H9 (cell line): ENCODE results near the gene RXFP3. TPM values are rescaled to one million over a fixed set of nuclear protein-coding genes. Genes with fewer than 3 reads are reported as not detected.

ENCODE experiments used
- DNase-seq: peaks from one replicate; pipeline ENCODE4 v3.0.0-alpha.2; 2017
- H2AFZ ChIP-seq: one replicate; pipeline ENCODE4 v1.6.1; 2013; ENCODE audit warnings: mild to moderate bottlenecking, low read length, control low read depth, moderate library complexity
- H2AK5ac ChIP-seq: 2 replicates; pipeline ENCODE4 v1.6.1; 2013; ENCODE audit warnings: low read length, control low read depth, mixed read lengths; ENCODE audit not compliant: insufficient read length
- H2BK120ac ChIP-seq: one replicate; pipeline ENCODE4 v1.6.1; 2013; ENCODE audit warnings: low read depth, mild to moderate bottlenecking, low read length, control low read depth, inconsistent platforms; ENCODE audit not compliant: poor library complexity, severe bottlenecking
- H2BK12ac ChIP-seq: 2 replicates; pipeline ENCODE4 v1.6.1; 2013; ENCODE audit warnings: low read length, control low read depth, mixed read lengths, low read depth; ENCODE audit not compliant: insufficient read length
- H2BK15ac ChIP-seq: 2 replicates; pipeline ENCODE4 v1.6.1; 2013; ENCODE audit warnings: low read depth, low read length, control low read depth
- H2BK20ac ChIP-seq: one replicate; pipeline ENCODE4 v1.6.1; 2013; ENCODE audit warnings: low read depth, mild to moderate bottlenecking, low read length, control low read depth, inconsistent platforms; ENCODE audit not compliant: poor library complexity, severe bottlenecking
- H2BK5ac ChIP-seq: 2 replicates; pipeline ENCODE4 v1.6.1; 2013; ENCODE audit warnings: low read length, control low read depth, mixed read lengths; ENCODE audit not compliant: insufficient read length
- H3K14ac ChIP-seq: 2 replicates; pipeline ENCODE4 v1.6.1; 2013; ENCODE audit warnings: low read length, control low read depth; ENCODE audit not compliant: insufficient read depth
- H3K18ac ChIP-seq: 2 replicates; pipeline ENCODE4 v1.6.1; 2013; ENCODE audit warnings: low read depth, mild to moderate bottlenecking, mixed read lengths, low read length, control low read depth; ENCODE audit not compliant: insufficient read length
- H3K23ac ChIP-seq: 2 replicates; pipeline ENCODE4 v1.6.1; 2013; ENCODE audit warnings: low read length, control low read depth, mixed read lengths, low read depth; ENCODE audit not compliant: insufficient read length
- H3K23me2 ChIP-seq: 2 replicates; pipeline ENCODE4 v1.6.1; 2013; ENCODE audit warnings: low read depth, mild to moderate bottlenecking, mixed read lengths, low read length, control low read depth; ENCODE audit not compliant: insufficient read length, poor library complexity, severe bottlenecking
- H3K27ac ChIP-seq: 2 replicates; pipeline ENCODE4 v1.5.1; 2013; ENCODE audit warnings: low read length, control low read depth, mixed read lengths, low read depth; ENCODE audit not compliant: insufficient read length
- H3K27me3 ChIP-seq: 2 replicates; pipeline ENCODE4 v1.6.1; 2013; ENCODE audit warnings: low read length, control low read depth, inconsistent platforms; ENCODE audit not compliant: insufficient read depth
- H3K4ac ChIP-seq: 2 replicates; pipeline ENCODE4 v1.6.1; 2013; ENCODE audit warnings: low read depth, mild to moderate bottlenecking, control low read depth, inconsistent platforms, low read length, moderate library complexity
- H3K4me1 ChIP-seq: 2 replicates; pipeline ENCODE4 v1.6.1; 2013; ENCODE audit warnings: low read length, control low read depth, inconsistent platforms; ENCODE audit not compliant: insufficient read depth
- H3K4me2 ChIP-seq: 2 replicates; pipeline ENCODE4 v1.6.1; 2013; ENCODE audit warnings: low read length, control low read depth, mixed read lengths; ENCODE audit not compliant: insufficient read length, insufficient read depth
- H3K56ac ChIP-seq: 2 replicates; pipeline ENCODE4 v1.6.1; 2013; ENCODE audit warnings: low read depth, mild to moderate bottlenecking, mixed read lengths, low read length, control low read depth; ENCODE audit not compliant: insufficient read length
- H3K79me1 ChIP-seq: 2 replicates; pipeline ENCODE4 v1.6.1; 2013; ENCODE audit warnings: low read depth, mild to moderate bottlenecking, moderate library complexity, low read length, control low read depth, inconsistent platforms; ENCODE audit not compliant: insufficient read depth, poor library complexity, severe bottlenecking
- H3K79me2 ChIP-seq: 2 replicates; pipeline ENCODE4 v1.6.1; 2013; ENCODE audit warnings: low read length, control low read depth, inconsistent platforms; ENCODE audit not compliant: insufficient read depth
- H3K9ac ChIP-seq: 2 replicates; pipeline ENCODE4 v1.6.1; 2013; ENCODE audit warnings: low read length, control low read depth, mixed read lengths; ENCODE audit not compliant: insufficient read length; ENCODE audit errors: extremely low read depth
- H3K9me3 ChIP-seq: one replicate; pipeline ENCODE4 v1.6.1; 2013; ENCODE audit warnings: low read depth, low read length, inconsistent platforms; ENCODE audit not compliant: control insufficient read depth
- H3T11ph ChIP-seq: one replicate; pipeline ENCODE4 v1.6.1; 2013; ENCODE audit warnings: mild to moderate bottlenecking, low read length, control low read depth, inconsistent platforms
- H4K20me1 ChIP-seq: one replicate; pipeline ENCODE4 v1.6.1; 2013; ENCODE audit not compliant: control insufficient read depth, insufficient read length, insufficient read depth
- H4K5ac ChIP-seq: 2 replicates; pipeline ENCODE4 v1.6.1; 2013; ENCODE audit warnings: low read depth, mild to moderate bottlenecking, mixed read lengths, low read length, control low read depth; ENCODE audit not compliant: insufficient read length
- H4K8ac ChIP-seq: replicated peaks from 2 replicates; pipeline ENCODE4 v1.6.1; 2013; ENCODE audit warnings: low read length, control low read depth, mixed read lengths, low read depth; ENCODE audit not compliant: insufficient read length
- H4K91ac ChIP-seq: 2 replicates; pipeline ENCODE4 v1.6.1; 2013; ENCODE audit warnings: low read depth, mild to moderate bottlenecking, moderate library complexity, mixed read lengths, low read length, control low read depth; ENCODE audit not compliant: insufficient read length
- H3K27ac Mint-ChIP-seq, 3 experiments: 2 replicates in 2 of 3; 3 replicates in 1 of 3; pipeline ENCODE4 v1.8.0; 2020 to 2021; ENCODE audit warnings: mixed read lengths in 3 of 3, mild to moderate bottlenecking in 1 of 3, moderate library complexity in 1 of 3
- H3K27me3 Mint-ChIP-seq: 2 replicates; pipeline ENCODE4 v1.8.0; 2021; ENCODE audit warnings: low read depth, mild to moderate bottlenecking, moderate library complexity, mixed read lengths
- H3K36me3 Mint-ChIP-seq, 3 experiments: 2 replicates in 2 of 3; 3 replicates in 1 of 3; pipeline ENCODE4 v1.8.0; 2020 to 2021; ENCODE audit warnings: low read depth in 3 of 3, mixed read lengths in 3 of 3; ENCODE audit not compliant: insufficient read depth in 1 of 3
- H3K4me1 Mint-ChIP-seq, 2 experiments: 2 replicates each; pipeline ENCODE4 v1.8.0; 2020; ENCODE audit warnings: mixed read lengths in 2 of 2
- H3K4me3 Mint-ChIP-seq, 2 experiments: 2 replicates in 1 of 2; 3 replicates in 1 of 2; pipeline ENCODE4 v1.8.0; 2020 to 2021; ENCODE audit warnings: mild to moderate bottlenecking in 2 of 2, mixed read lengths in 2 of 2, moderate library complexity in 1 of 2
- H3K9me3 Mint-ChIP-seq, 2 experiments: 2 replicates in 1 of 2; 3 replicates in 1 of 2; pipeline ENCODE4 v1.8.0; 2020; ENCODE audit warnings: mild to moderate bottlenecking in 2 of 2, mixed read lengths in 2 of 2, moderate library complexity in 1 of 2
- CTCF ChIP-seq: fragments of 200-600 bp; sonication (generic); conservative IDR thresholded peaks from 3 replicates; pipeline ENCODE4 v1.8.0; 2021; ENCODE audit warnings: antibody characterized with exemption, mild to moderate bottlenecking
- WGBS: extraction: QIAGEN DNeasy Blood & Tissue Kit; methylation state at CpG from one replicate; pipeline ENCODE4 v1.1.7; 2013; ENCODE audit warnings: missing lambda C conversion rate, low lambda C conversion rate, mixed read lengths; ENCODE audit not compliant: insufficient read length; ENCODE audit errors: extremely low coverage; 5-methylcytosine and 5-hydroxymethylcytosine counted together
- total RNA-seq: library from RNA; stranded (reverse); gene quantifications from 2 replicates; pipeline ENCODE4 v1.2.1, GENCODE V29; 2021

The RXFP3 gene
- total RNA-seq, 1 experiment from 2014 or later: not detected

GRCh38 chr5:33964132-33964700 lies 28.0 kb downstream of the RXFP3 start:
- no peak overlapping the region for H3K27ac Mint-ChIP-seq

More at GRCh38 chr5:33964132-33964700, 28.0 kb downstream of the RXFP3 start:
- H3K4ac ChIP-seq: no peak overlapping the region
- Mint-ChIP-seq H3K27me3 (no peaks in the 10 kb centered on the region), H3K36me3 (no peaks in the 10 kb centered on the region), H3K9me3 (no peaks in the 10 kb centered on the region), H3K4me3 (no peak overlapping the region), H3K4me1 (peaks cover 3 to 4% of the 10 kb centered on the region in 2 experiments; a peak in 2 of 4 replicates)
- H3K18ac ChIP-seq: no peak overlapping the region
- DNase-seq: no peak
- no peak overlapping the region for H3K23ac ChIP-seq
- H4K5ac ChIP-seq: no peak overlapping the region
- no peak overlapping the region for H3K9ac ChIP-seq
- WGBS: no CpG with 5 or more reads among the region's 2 CpGs
- H2AFZ ChIP-seq: no peak overlapping the region
- H3K4me2 ChIP-seq: no peak overlapping the region
- no peak overlapping the region for H2BK20ac ChIP-seq
- no peak overlapping the region for H3K56ac ChIP-seq
- no peak for TF ChIP-seq CTCF
- no peak overlapping the region for H4K8ac ChIP-seq
- no peak overlapping the region for H4K91ac ChIP-seq
- no peaks in the 10 kb centered on the region for H3K4me1 ChIP-seq
- H3K9me3 ChIP-seq: no peaks in the 10 kb centered on the region
- no peak overlapping the region for H3T11ph ChIP-seq
- H2AK5ac ChIP-seq: no peak overlapping the region
- no peaks in the 10 kb centered on the region for H3K79me2 ChIP-seq
- no peak overlapping the region for H2BK120ac ChIP-seq
- no peak overlapping the region for H3K27ac ChIP-seq
- H2BK12ac ChIP-seq: no peak overlapping the region
- H3K23me2 ChIP-seq: no peaks in the 10 kb centered on the region
- no peak overlapping the region for H2BK5ac ChIP-seq
- no peaks in the 10 kb centered on the region for H3K79me1 ChIP-seq
- H3K27me3 ChIP-seq: no peaks in the 10 kb centered on the region
- H2BK15ac ChIP-seq: no peak overlapping the region
- H3K14ac ChIP-seq: no peak overlapping the region
- no peaks in the 10 kb centered on the region for H4K20me1 ChIP-seq
